Activated naive CD8-positive, alpha-beta T cell treated with anti-CD3 and anti-CD28 coated beads, Interleukin-2, amount 50 U/mL, for 16 hours (primary cell): Measurements from ENCODE around the gene SHKBP1.
"Not testable (repeated sequence)": the region's sequence is repeated elsewhere in the genome, so short reads cannot be mapped to it uniquely, and the experiment has no call there.

Experiments
- DNase-seq: peaks from one replicate; pipeline ENCODE4 v3.0.0-alpha.2; 2020; ENCODE audit warnings: low read depth, low spot score

Gene SHKBP1

GRCh38 chr19:40614622-40615411 lies 38.1 kb downstream of the SHKBP1 start:
- DNase-seq = peak; percentile 95

- DNase-seq = no peak
Observed at GRCh38 chr19:40616178-40616577, 39.5 kb downstream of the SHKBP1 start.

- no peak for DNase-seq
Observed at GRCh38 chr19:40616941-40617340, 40.3 kb downstream of the SHKBP1 start.

GRCh38 chr19:40617961-40618360 lies 41.3 kb downstream of the SHKBP1 start:
- DNase-seq = no peak

- no peak for DNase-seq
Observed at GRCh38 chr19:40619333-40620160, 42.9 kb downstream of the SHKBP1 start.

- no peak for DNase-seq
Observed at GRCh38 chr19:40620161-40620485, 43.5 kb downstream of the SHKBP1 start.

- DNase-seq = no peak
Observed at GRCh38 chr19:40621283-40621682, 44.6 kb downstream of the SHKBP1 start.

- DNase-seq = no peak
Observed at GRCh38 chr19:40621966-40622772, 45.5 kb downstream of the SHKBP1 start.

GRCh38 chr19:40622773-40623075 lies 46.1 kb downstream of the SHKBP1 start:
- DNase-seq = no peak

GRCh38 chr19:40623403-40624251 lies 47.0 kb downstream of the SHKBP1 start:
- DNase-seq = no peak

- not testable (repeated sequence) for DNase-seq
Observed at GRCh38 chr19:40624369-40625153, 47.9 kb downstream of the SHKBP1 start.

- no peak for DNase-seq
Observed at GRCh38 chr19:40625406-40626120, 48.9 kb downstream of the SHKBP1 start.

GRCh38 chr19:40626918-40627317 lies 50.2 kb downstream of the SHKBP1 start:
- no peak for DNase-seq

GRCh38 chr19:40627486-40628279 lies 51.0 kb downstream of the SHKBP1 start:
- no peak for DNase-seq

- no peak for DNase-seq
Observed at GRCh38 chr19:40629346-40629745, 52.7 kb downstream of the SHKBP1 start.

- DNase-seq = no peak
Observed at GRCh38 chr19:40630571-40631160, 54.0 kb downstream of the SHKBP1 start.

- DNase-seq = no peak
Observed at GRCh38 chr19:40632311-40633036, 55.8 kb downstream of the SHKBP1 start.

GRCh38 chr19:40633207-40633606 lies 56.5 kb downstream of the SHKBP1 start:
- DNase-seq = no peak
